ENCODE measurements around the gene ARV1. TPM values are rescaled to one million over a fixed set of nuclear protein-coding genes. Genes with fewer than 3 reads are reported as not detected.

ARV1 gene
- total and polyA plus RNA-seq, 10 of the 15 experiments (the other 5 are each of a cell fraction or from before 2014, with no cell fraction given), result 23.2 to 55.1 (median 35.6) TPM

DNA sequence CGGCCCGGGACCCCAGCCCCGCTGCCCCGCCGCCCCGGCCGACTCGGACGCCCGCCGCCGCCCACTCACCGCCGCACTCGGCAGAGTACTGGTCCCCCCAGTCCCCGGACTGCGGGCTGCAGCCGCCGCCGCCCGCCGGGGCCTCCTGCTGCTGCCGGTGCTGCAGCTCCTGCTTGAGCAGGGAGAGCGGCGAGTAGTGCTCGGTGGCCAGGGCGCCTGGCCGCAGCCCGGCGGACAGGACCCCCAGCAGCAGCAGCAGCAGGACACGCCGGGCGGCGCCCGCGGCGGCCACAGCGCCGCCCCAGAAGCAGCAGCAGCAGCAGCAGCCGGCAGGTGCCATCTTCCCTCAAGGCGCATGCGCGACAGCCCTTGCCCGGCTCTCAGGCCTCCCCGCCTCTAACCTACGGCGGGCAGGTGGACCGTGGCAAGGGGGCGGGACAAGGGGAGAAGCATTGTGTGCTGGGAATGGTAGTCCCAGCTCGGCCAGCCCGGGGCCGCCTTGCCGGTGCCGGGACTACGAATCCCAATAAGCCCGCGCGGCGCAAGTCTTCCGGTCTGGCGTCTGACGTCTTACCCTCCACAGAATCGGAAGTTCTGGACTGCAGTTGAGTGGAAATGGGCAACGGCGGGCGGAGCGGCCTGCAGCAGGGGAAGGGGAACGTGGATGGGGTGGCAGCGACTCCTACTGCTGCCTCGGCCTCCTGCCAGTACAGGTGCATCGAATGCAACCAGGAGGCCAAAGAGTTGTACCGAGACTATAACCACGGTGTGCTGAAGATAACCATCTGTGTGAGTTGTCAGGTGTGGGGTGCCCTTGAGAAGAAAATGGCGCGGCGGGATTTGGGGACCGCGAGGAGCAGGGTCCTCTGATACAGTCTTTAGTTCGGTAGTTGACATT lies at the start of gene ARV1, which contains the start of gene TTC13 (continued):
- TF ChIP-seq NFXL1 (IDR thresholded peaks at IDR 0.05; ENCODE audit: borderline replicate concordance), result 0 out of 2 replicates have a peak, but pooled peaks have one; percentile 19
- TF ChIP-seq POLR2AphosphoS5 (IDR thresholded peaks at IDR 0.05; ENCODE audit: low read length), result peak; percentile 94
- peak; percentile 10; the same call in 1 of the 2 replicates for TF ChIP-seq TCF3 (IDR thresholded peaks at IDR 0.05; ENCODE audit: borderline replicate concordance, insufficient read depth, low read depth, low read length)
- TF ChIP-seq, protein P1, sequence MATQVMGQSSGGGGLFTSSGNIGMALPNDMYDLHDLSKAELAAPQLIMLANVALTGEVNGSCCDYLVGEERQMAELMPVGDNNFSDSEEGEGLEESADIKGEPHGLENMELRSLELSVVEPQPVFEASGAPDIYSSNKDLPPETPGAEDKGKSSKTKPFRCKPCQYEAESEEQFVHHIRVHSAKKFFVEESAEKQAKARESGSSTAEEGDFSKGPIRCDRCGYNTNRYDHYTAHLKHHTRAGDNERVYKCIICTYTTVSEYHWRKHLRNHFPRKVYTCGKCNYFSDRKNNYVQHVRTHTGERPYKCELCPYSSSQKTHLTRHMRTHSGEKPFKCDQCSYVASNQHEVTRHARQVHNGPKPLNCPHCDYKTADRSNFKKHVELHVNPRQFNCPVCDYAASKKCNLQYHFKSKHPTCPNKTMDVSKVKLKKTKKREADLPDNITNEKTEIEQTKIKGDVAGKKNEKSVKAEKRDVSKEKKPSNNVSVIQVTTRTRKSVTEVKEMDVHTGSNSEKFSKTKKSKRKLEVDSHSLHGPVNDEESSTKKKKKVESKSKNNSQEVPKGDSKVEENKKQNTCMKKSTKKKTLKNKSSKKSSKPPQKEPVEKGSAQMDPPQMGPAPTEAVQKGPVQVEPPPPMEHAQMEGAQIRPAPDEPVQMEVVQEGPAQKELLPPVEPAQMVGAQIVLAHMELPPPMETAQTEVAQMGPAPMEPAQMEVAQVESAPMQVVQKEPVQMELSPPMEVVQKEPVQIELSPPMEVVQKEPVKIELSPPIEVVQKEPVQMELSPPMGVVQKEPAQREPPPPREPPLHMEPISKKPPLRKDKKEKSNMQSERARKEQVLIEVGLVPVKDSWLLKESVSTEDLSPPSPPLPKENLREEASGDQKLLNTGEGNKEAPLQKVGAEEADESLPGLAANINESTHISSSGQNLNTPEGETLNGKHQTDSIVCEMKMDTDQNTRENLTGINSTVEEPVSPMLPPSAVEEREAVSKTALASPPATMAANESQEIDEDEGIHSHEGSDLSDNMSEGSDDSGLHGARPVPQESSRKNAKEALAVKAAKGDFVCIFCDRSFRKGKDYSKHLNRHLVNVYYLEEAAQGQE (IDR thresholded peaks at IDR 0.05; ENCODE audit: low read depth, low read length), result no peak
- TF ChIP-seq NRF1 (conservative IDR thresholded peaks at IDR 0.05; ENCODE audit: low read depth, low read length), result peak; percentile 71
- TF ChIP-seq SMARCA5 (IDR thresholded peaks at IDR 0.05), result peak; percentile 18
- peak; percentile 68 for TF ChIP-seq NKRF (conservative IDR thresholded peaks at IDR 0.05)
- TF ChIP-seq ZNF24 (IDR thresholded peaks at IDR 0.05), result 0 out of 2 replicates have a peak, but pooled peaks have one; percentile 29
- TF ChIP-seq, protein P2, sequence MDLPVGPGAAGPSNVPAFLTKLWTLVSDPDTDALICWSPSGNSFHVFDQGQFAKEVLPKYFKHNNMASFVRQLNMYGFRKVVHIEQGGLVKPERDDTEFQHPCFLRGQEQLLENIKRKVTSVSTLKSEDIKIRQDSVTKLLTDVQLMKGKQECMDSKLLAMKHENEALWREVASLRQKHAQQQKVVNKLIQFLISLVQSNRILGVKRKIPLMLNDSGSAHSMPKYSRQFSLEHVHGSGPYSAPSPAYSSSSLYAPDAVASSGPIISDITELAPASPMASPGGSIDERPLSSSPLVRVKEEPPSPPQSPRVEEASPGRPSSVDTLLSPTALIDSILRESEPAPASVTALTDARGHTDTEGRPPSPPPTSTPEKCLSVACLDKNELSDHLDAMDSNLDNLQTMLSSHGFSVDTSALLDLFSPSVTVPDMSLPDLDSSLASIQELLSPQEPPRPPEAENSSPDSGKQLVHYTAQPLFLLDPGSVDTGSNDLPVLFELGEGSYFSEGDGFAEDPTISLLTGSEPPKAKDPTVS (IDR thresholded peaks at IDR 0.05; ENCODE audit: low read depth, low read length), result no peak
- TF ChIP-seq BHLHE40 (IDR thresholded peaks at IDR 0.05; ENCODE audit: borderline replicate concordance in 1 of 2, low read depth in 2 of 2, low read length in 1 of 2), result peak; percentile 54 to 89; a peak in 3 of 4 replicates
- TF ChIP-seq, protein P3, sequence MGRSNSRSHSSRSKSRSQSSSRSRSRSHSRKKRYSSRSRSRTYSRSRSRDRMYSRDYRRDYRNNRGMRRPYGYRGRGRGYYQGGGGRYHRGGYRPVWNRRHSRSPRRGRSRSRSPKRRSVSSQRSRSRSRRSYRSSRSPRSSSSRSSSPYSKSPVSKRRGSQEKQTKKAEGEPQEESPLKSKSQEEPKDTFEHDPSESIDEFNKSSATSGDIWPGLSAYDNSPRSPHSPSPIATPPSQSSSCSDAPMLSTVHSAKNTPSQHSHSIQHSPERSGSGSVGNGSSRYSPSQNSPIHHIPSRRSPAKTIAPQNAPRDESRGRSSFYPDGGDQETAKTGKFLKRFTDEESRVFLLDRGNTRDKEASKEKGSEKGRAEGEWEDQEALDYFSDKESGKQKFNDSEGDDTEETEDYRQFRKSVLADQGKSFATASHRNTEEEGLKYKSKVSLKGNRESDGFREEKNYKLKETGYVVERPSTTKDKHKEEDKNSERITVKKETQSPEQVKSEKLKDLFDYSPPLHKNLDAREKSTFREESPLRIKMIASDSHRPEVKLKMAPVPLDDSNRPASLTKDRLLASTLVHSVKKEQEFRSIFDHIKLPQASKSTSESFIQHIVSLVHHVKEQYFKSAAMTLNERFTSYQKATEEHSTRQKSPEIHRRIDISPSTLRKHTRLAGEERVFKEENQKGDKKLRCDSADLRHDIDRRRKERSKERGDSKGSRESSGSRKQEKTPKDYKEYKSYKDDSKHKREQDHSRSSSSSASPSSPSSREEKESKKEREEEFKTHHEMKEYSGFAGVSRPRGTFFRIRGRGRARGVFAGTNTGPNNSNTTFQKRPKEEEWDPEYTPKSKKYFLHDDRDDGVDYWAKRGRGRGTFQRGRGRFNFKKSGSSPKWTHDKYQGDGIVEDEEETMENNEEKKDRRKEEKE (IDR thresholded peaks at IDR 0.05), result no peak
- TF ChIP-seq, protein P4, sequence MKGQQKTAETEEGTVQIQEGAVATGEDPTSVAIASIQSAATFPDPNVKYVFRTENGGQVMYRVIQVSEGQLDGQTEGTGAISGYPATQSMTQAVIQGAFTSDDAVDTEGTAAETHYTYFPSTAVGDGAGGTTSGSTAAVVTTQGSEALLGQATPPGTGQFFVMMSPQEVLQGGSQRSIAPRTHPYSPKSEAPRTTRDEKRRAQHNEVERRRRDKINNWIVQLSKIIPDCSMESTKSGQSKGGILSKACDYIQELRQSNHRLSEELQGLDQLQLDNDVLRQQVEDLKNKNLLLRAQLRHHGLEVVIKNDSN (IDR thresholded peaks at IDR 0.05; ENCODE audit: borderline replicate concordance, extremely low read length, insufficient read depth, low read depth, low read length), result no peak
- peak; percentile 79 for TF ChIP-seq CBFB (IDR thresholded peaks at IDR 0.05; ENCODE audit: low read depth)
- TF ChIP-seq ZNF217 (IDR thresholded peaks at IDR 0.05), result no peak
- peak; percentile 27; the same call in 1 of the 2 replicates for TF ChIP-seq MYB (IDR thresholded peaks at IDR 0.05; ENCODE audit: borderline replicate concordance, low read depth, low read length)
- no peak for TF ChIP-seq IRF4 (IDR thresholded peaks at IDR 0.05; ENCODE audit: low read depth, low read length)
